NCI-H1417 treated with DMSO at 0.1 percent for 48 hours (cell line): ENCODE results near the gene CNGB1.
"Not testable (repeated sequence)": the region's sequence is repeated elsewhere in the genome, so short reads cannot be mapped to it uniquely, and the experiment has no call there.

Source experiments
- DNase-seq: peaks from one replicate; lab custom pipeline; 2025; lab: John Stamatoyannopoulos, UW

The CNGB1 gene

GRCh38 chr16:57926041-57926440 is 44.9 kb downstream of the CNGB1 start:
- no peak for DNase-seq

GRCh38 chr16:57925310-57925709 is 45.6 kb downstream of the CNGB1 start:
- DNase-seq, result no peak

GRCh38 chr16:57924514-57924913 is 46.4 kb downstream of the CNGB1 start:
- DNase-seq, result no peak

DNA sequence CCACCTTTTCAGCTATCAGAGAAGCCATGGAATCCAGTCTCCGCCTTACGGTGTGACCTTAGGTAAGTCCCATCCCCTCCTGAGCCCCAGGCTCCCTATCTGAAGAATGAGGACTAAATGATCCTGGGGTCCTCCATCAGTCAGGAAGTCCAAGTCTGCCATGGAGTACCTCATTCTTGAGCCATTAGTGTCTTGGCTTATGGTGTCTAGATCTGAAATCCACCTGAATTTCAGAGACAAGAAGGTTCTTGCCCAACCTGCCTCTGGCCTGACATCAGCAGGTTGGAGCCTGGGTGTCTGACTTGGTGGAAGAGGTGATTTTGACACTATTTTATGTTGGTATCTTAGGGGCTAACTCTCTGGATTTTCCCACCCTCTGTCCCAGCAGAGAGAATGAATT is 47.1 kb downstream of the CNGB1 start:
- DNase-seq, result no peak

DNA sequence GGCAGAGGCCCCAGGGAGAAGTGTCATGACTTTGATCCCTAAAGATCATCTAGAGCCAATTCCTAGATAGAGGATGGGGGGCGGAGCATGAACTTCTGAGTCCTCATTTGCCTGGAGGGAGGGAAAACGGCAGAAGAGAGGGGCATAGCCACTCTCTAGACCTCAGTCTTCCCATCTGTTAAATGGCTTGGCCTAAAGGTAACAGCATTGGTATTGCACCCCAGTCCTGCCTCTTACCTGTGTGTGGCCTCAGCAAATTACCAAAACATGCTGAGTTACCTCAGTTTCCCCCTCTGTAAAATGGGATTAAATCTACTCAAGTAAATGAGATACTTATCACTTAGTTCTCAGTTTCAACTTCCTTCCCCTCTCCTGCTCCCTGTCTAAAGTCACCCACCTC is 47.5 kb downstream of the CNGB1 start:
- no peak for DNase-seq

DNA sequence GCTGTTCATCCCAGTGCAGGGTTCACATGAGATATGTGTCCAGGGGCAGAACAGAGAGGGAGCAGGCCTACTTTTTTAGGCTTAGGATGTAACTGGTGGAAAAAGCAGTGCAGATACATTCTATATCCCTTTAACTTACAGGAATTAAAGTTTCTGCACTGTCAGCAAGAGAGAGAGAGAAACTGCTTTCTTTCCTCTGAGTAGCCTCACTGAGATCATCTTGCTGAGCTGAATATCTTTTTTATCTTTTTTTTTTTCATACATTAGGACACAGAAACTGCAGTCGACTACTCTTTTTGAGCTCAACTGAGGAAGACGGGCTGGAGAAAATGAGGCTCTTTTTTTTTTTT is 50.1 kb downstream of the CNGB1 start:
- DNase-seq, result no peak

GRCh38 chr16:57920215-57920879 is 50.6 kb downstream of the CNGB1 start:
- no peak for DNase-seq

GRCh38 chr16:57918994-57919393 is 51.9 kb downstream of the CNGB1 start:
- no peak for DNase-seq

GRCh38 chr16:57918444-57918843 is 52.5 kb downstream of the CNGB1 start:
- no peak for DNase-seq

DNA sequence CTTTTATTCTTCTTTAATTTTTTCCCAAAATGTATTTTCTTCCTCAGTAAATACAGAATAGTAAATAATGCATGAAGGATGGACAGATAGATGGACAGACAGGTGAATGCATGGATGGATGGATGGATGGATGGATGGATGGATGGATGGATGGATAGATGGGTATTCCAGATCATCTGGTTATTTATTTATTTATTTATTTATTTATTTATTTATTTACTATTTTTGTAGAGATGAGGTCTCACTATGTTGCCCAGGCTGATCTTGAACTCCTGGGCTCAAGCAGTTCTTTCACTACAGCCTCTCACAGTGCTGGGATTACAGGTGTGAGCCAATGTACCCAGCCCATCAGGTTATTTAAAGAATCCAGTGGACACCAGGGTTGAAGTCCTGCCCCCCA is 53.0 kb downstream of the CNGB1 start:
- not testable (repeated sequence) for DNase-seq

- not testable (repeated sequence) for DNase-seq
Observed at GRCh38 chr16:57917489-57917888, 53.4 kb downstream of the CNGB1 start.

GRCh38 chr16:57916735-57917438 is 54.0 kb downstream of the CNGB1 start:
- no peak for DNase-seq

DNA sequence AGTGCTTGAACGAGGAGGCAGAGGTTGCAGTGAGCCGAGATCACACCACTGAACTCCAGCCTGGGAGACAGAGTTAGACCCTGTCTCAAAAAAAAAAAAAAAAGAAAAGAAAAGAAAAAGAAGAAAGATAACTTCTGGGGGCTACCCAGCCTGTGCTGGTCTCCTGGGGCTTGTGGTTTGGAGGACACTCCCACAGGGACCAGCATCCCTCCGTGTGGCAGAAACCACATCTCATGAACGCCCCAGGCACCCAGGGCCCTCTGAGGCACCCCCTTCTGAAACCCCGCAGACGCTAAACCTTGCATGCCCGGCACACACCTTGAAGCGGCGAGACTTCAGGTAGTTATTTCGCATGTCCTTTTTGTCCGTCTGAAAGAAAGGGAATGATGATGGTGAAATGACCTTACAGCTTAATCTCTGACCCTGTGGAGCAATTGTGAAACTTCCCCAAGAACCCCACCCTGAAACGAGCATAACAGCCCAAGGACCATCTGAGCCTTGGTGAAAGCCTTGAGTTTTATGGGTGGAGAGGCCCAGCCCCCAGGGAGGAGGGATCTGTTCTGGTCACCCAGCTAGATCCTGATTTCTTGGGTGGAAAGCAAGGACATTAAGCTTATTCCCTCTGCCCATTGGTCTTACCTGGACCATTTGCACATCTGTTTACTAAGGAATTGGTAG is 55.0 kb downstream of the CNGB1 start:
- DNase-seq, result no peak

DNA sequence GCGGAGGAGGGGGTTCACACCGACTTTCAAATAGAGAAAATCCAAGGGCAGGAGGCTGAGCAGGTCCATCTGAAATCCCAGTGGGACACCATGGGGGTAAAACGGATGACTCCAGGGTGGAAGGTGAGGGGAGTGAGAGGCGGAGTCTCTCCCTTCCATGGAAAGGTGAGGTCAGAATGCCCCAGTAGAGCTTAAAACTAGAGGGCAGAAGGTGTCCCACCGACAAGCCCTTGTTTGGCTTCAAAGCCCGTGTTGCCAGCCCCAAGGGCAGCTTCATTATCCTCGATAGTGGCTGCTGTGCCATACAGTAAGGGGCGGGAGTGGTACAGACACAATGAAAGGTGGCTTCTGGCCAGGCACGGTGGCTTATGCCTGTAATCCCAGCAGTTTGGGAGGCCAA is 55.7 kb downstream of the CNGB1 start:
- no peak for DNase-seq

DNA sequence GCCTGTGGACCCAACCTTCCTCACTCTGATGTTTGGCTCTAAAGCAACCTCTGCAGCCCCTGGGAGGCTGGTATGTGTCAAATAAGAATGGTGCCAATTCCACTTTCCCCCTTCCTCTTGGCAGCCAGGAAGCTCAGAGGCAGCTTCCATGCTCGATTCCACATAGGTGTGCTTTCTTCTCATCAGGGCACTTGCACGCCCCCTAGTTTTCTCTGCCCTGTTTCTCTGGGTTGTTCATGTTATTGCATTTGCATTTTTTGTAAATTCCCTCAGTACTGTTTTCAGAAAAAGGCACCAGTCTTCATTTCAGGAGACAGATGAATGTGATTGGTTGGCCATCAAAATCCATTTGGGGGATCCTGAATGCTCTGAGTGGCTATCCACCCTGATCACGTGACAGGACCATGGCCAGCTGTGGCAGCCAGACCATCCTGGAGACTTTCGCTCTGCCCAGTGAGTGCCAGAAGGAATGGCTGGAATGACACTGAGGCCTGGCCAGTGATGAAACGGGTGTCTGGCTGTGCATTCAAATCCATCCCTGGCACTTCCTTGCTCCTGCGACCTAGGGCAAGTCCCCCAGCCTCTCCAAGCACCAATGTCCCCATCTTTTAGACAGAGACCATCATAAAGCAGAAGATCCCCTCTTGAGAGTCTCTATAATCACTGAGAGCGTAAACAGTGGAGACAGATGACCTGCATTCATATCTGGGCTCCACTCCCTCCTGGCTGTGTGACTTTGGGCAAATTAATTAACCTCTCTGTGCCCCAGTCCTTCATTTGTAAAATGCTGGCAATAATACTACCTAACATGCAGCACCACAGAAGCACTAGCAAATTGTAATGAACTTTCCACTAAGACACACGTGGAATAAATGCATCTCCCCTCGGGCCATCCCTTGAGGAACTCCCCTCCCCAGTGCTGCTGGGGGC is 56.4 kb downstream of the CNGB1 start:
- DNase-seq, result no peak

- no peak for DNase-seq
Observed at GRCh38 chr16:57912529-57913260, 58.2 kb downstream of the CNGB1 start.

- DNase-seq, result no peak
Observed at GRCh38 chr16:57911743-57912142, 59.2 kb downstream of the CNGB1 start.

DNA sequence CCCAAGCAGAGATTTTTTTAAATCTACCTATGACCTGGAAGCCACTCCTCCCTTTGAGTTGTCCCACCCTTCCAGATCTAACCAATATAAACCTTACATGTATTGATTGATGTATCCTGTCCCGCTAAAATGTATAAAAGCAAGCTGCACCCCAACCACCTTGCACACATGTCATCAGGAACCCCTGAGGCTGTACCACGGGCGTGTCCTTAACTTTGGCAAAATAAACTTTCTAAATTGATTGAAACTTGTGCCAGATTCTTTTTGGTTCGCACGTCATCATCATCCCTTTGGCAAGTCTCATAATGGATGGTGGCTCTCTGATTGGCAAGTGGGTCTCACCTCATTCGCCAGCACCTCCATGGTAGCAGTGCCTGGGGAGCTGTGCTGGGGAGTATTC is 60.2 kb downstream of the CNGB1 start:
- no peak for DNase-seq

DNA sequence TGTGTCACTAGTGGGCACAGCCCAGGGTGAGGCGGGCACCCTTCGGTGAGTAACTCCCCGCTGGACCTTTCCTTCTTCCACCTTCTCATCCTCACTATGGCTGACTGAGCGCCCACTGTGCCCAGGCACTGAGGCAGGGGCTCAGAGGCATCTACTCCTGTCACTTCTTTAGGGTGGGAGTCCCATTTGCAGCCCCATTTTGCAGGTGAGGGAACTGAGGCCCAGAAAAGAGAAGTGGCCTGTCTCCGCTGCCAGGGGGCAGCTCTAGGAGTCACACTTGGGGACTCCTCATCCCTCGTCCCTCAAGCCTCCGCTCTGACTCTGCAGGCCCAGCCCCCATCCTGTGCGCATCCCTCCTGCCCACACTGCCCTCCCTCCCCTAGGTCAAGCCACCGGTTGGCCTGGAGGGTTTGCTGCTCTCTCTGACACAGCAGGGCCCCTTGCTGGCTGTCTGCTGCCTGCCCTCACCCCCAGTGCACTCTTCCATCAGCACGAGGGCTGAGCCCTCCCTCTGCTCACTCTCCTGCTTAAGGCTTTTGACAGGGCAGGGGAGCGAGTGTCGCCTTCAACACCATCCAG is 62.4 kb downstream of the CNGB1 start:
- no peak for DNase-seq

GRCh38 chr16:57906382-57907316 is 64.3 kb downstream of the CNGB1 start:
- no peak for DNase-seq
